IMR-90 (cell line): ENCODE measurements around the gene TMEM8B. TPM values are rescaled to one million over a fixed set of nuclear protein-coding genes. Genes with fewer than 3 reads are reported as not detected.

Experiments
- ATAC-seq: fragments of 200-7000 bp; cut with Tn5 transposase; 2 replicates; pipeline ENCODE4 v1.9.1; 2020; ENCODE audit warnings: low read depth, mild to moderate bottlenecking, moderate library complexity
- BruUV-seq: library from RNA; stranded (reverse); fragments of 400-500 nt; replicated peaks from 2 replicates; lab custom pipeline; 2021; lab: Mats Ljungman, UMichigan
- CTCF ChIA-PET: fragments of 300-600 bp; formaldehyde crosslinking; extraction: SDS; loops from one replicate; lab custom pipeline; 2021; ENCODE audit warnings: antibody characterized with exemption; lab: Yijun Ruan, JAX
- POLR2A ChIA-PET: fragments of 300-600 bp; sonication (Branson Sonifier 250); formaldehyde crosslinking; loops from one replicate; lab custom pipeline; 2022; ENCODE audit warnings: antibody characterized with exemption; ENCODE audit not compliant: unreplicated experiment; lab: Charles Lee
- DNase-seq: peaks from one replicate; pipeline ENCODE4 v3.0.0; 2013
- H2AFZ ChIP-seq: replicated peaks from 2 replicates; pipeline ENCODE3; 2013; ENCODE audit warnings: low read length, mild to moderate bottlenecking; ENCODE audit not compliant: poor library complexity
- H2AK5ac ChIP-seq: 2 replicates; pipeline ENCODE4 v1.6.1; 2013; ENCODE audit warnings: low read depth, low read length, inconsistent platforms
- H2AK9ac ChIP-seq: replicated peaks from 2 replicates; pipeline ENCODE3; 2013; ENCODE audit warnings: mild to moderate bottlenecking, low read depth, low read length, moderate library complexity; ENCODE audit not compliant: poor library complexity
- H2BK120ac ChIP-seq: 2 replicates; pipeline ENCODE4 v1.6.1; 2013; ENCODE audit warnings: low read depth, low read length, inconsistent platforms
- H2BK15ac ChIP-seq: 3 replicates; pipeline ENCODE4 v1.6.1; 2013; ENCODE audit warnings: low read depth, low read length, inconsistent platforms
- H2BK20ac ChIP-seq: 2 replicates; pipeline ENCODE4 v1.6.1; 2013; ENCODE audit warnings: low read depth, mild to moderate bottlenecking, inconsistent platforms, low read length, moderate library complexity
- H2BK5ac ChIP-seq: 2 replicates; pipeline ENCODE4 v1.6.1; 2013; ENCODE audit warnings: mild to moderate bottlenecking, low read depth, low read length, inconsistent platforms; ENCODE audit not compliant: poor library complexity, severe bottlenecking
- H3K14ac ChIP-seq: replicated peaks from 2 replicates; pipeline ENCODE4 v1.6.1; 2013; ENCODE audit warnings: low read depth, low read length, inconsistent platforms
- H3K18ac ChIP-seq: 2 replicates; pipeline ENCODE4 v1.6.1; 2013; ENCODE audit warnings: low read depth, low read length, control low read depth
- H3K23ac ChIP-seq: 2 replicates; pipeline ENCODE4 v1.6.1; 2013; ENCODE audit warnings: low read depth, low read length, inconsistent platforms
- H3K27ac ChIP-seq: 2 replicates; pipeline ENCODE4 v1.5.1; 2013; ENCODE audit warnings: mild to moderate bottlenecking, control low read depth, low read length; ENCODE audit not compliant: insufficient read depth
- H3K27me3 ChIP-seq: 2 replicates; pipeline ENCODE4 v1.6.1; 2013; ENCODE audit warnings: low read length; ENCODE audit not compliant: control insufficient read depth, insufficient read depth
- H3K36me3 ChIP-seq: 2 replicates; pipeline ENCODE4 v1.6.1; 2013; ENCODE audit warnings: low read length, mixed read lengths; ENCODE audit not compliant: control insufficient read depth, insufficient read depth
- H3K4ac ChIP-seq: 2 replicates; pipeline ENCODE4 v1.6.1; 2013; ENCODE audit warnings: low read depth, low read length, inconsistent platforms
- H3K4me1 ChIP-seq: 2 replicates; pipeline ENCODE4 v1.6.1; 2013; ENCODE audit warnings: low read length, mixed read lengths; ENCODE audit not compliant: control insufficient read depth, insufficient read depth
- H3K4me2 ChIP-seq: 2 replicates; pipeline ENCODE4 v1.6.1; 2013; ENCODE audit warnings: low read depth, mild to moderate bottlenecking, control low read depth, low read length, moderate library complexity
- H3K4me3 ChIP-seq: 2 replicates; pipeline ENCODE4 v1.5.1; 2013; ENCODE audit warnings: low read depth, mild to moderate bottlenecking, control low read depth, low read length, moderate library complexity; ENCODE audit not compliant: insufficient read depth
- H3K56ac ChIP-seq: 2 replicates; pipeline ENCODE4 v1.6.1; 2013; ENCODE audit warnings: low read length, inconsistent platforms; ENCODE audit not compliant: insufficient read depth; ENCODE audit errors: extremely low read depth
- H3K79me1 ChIP-seq, 2 experiments: 2 replicates each; pipeline ENCODE4 v1.6.1; 2013; ENCODE audit warnings: low read length in 2 of 2, inconsistent platforms in 1 of 2, low read depth in 1 of 2
- H3K9ac ChIP-seq: 2 replicates; pipeline ENCODE4 v1.6.1; 2013; ENCODE audit warnings: low read depth, low read length, control low read depth
- H3K9me1 ChIP-seq: 2 replicates; pipeline ENCODE4 v1.6.1; 2013; ENCODE audit warnings: low read length, inconsistent platforms; ENCODE audit not compliant: insufficient read depth
- H3K9me3 ChIP-seq: 2 replicates; pipeline ENCODE4 v1.6.1; 2013; ENCODE audit warnings: low read length; ENCODE audit not compliant: control insufficient read depth, insufficient read depth
- H4K20me1 ChIP-seq: 2 replicates; pipeline ENCODE4 v1.6.1; 2013; ENCODE audit warnings: low read length, inconsistent platforms; ENCODE audit not compliant: insufficient read depth
- H4K5ac ChIP-seq: 2 replicates; pipeline ENCODE4 v1.6.1; 2013; ENCODE audit warnings: mild to moderate bottlenecking, low read depth, low read length, control low read depth
- H4K8ac ChIP-seq, 2 experiments: 2 replicates each; pipeline ENCODE4 v1.6.1; 2013; ENCODE audit warnings: low read depth in 2 of 2, low read length in 2 of 2, control low read depth in 1 of 2, inconsistent platforms in 1 of 2
- H4K91ac ChIP-seq: 2 replicates; pipeline ENCODE4 v1.6.1; 2013; ENCODE audit warnings: low read depth, low read length, inconsistent platforms; ENCODE audit not compliant: insufficient read depth
- BHLHE40 ChIP-seq: fragments of 150-350 bp; IDR thresholded peaks from 2 replicates; pipeline ENCODE4 v1.6.1; 2016; ENCODE audit warnings: mild to moderate bottlenecking, low read depth, low read length
- CEBPB ChIP-seq: IDR thresholded peaks from 2 replicates; pipeline ENCODE4 v1.6.1; 2012; ENCODE audit warnings: low read depth, low read length, improper control_type of control experiment
- CHD1 ChIP-seq: IDR thresholded peaks from 2 replicates; pipeline ENCODE4 v1.6.1; 2012; ENCODE audit warnings: low read depth, low read length, improper control_type of control experiment
- FOS ChIP-seq: fragments of 150-350 bp; IDR thresholded peaks from 2 replicates; pipeline ENCODE4 v1.6.1; 2016; ENCODE audit warnings: low read depth, low read length
- MAZ ChIP-seq: IDR thresholded peaks from 2 replicates; pipeline ENCODE4 v1.6.1; 2012; ENCODE audit warnings: low read depth, mild to moderate bottlenecking, low read length, improper control_type of control experiment, moderate library complexity, borderline replicate concordance
- MXI1 ChIP-seq: IDR thresholded peaks from 2 replicates; pipeline ENCODE4 v1.6.1; 2012; ENCODE audit warnings: low read depth, mild to moderate bottlenecking, low read length, moderate library complexity, borderline replicate concordance
- NFE2L2 ChIP-seq: fragments of 150-350 bp; IDR thresholded peaks from 2 replicates; pipeline ENCODE4 v1.6.1; 2016; ENCODE audit warnings: low read depth, mild to moderate bottlenecking, low read length
- POLR2A ChIP-seq: IDR thresholded peaks from 2 replicates; pipeline ENCODE4 v1.6.1; 2012; ENCODE audit warnings: mild to moderate bottlenecking, low read depth, low read length
- RAD21 ChIP-seq: IDR thresholded peaks from 2 replicates; pipeline ENCODE4 v1.6.1; 2012; ENCODE audit warnings: low read length, improper control_type of control experiment
- RCOR1 ChIP-seq: IDR thresholded peaks from 2 replicates; pipeline ENCODE4 v1.6.1; 2012; ENCODE audit warnings: mild to moderate bottlenecking, low read length, improper control_type of control experiment; ENCODE audit not compliant: insufficient replicate concordance
- RFX5 ChIP-seq: IDR thresholded peaks from 2 replicates; pipeline ENCODE4 v1.8.0; 2012; ENCODE audit warnings: low read depth, mild to moderate bottlenecking, low read length, moderate library complexity
- SMC3 ChIP-seq: fragments of 150-350 bp; IDR thresholded peaks from 2 replicates; pipeline ENCODE4 v1.6.1; 2016; ENCODE audit warnings: low read depth, mild to moderate bottlenecking, antibody characterized with exemption, low read length, moderate library complexity
- WGBS, 2 experiments: methylation state at CpG; one replicate each; pipeline versions ENCODE4 v1.1.5 to v1.1.7; 2013; ENCODE audit warnings: missing lambda C conversion rate in 2 of 2; ENCODE audit not compliant: insufficient read length in 1 of 2; ENCODE audit errors: extremely low coverage in 2 of 2; 5-methylcytosine and 5-hydroxymethylcytosine counted together
- dilution Hi-C: fragments of 300-500 bp; cut with HindIII; formaldehyde crosslinking; loops from one replicate; pipeline ENCODE4 v1.14.3; 2018; ENCODE audit warnings: low sequenced_read_pairs; ENCODE audit not compliant: unreplicated experiment
- in situ Hi-C: fragments of 300-500 bp; cut with MboI; formaldehyde crosslinking; loops from 3 replicates; pipeline ENCODE4 v1.14.3; 2019; ENCODE audit warnings: low sequenced_read_pairs, inconsistent platforms, mixed read lengths
- intact Hi-C: fragments of 100-400 bp; cut with micrococcal nuclease; formaldehyde crosslinking; loops from 2 replicates; pipeline ENCODE4 v1.10.0; 2022
- polyA plus RNA-seq, 3 experiments: library from polyadenylated mRNA; depleted of rRNA; stranded (reverse); fragments of >200 nt; gene quantifications; 2 replicates each; pipeline ENCODE4 v1.2.3, GENCODE V29; 2012; ENCODE audit warnings: low replicate concordance in 1 of 3
- total RNA-seq: library from RNA; depleted of rRNA; stranded (reverse); fragments of >200 nt; gene quantifications from 2 replicates; pipeline ENCODE4 v1.2.3, GENCODE V29; 2012
- TF ChIP-seq, protein P1 (sequence below): conservative IDR thresholded peaks from 2 replicates; pipeline ENCODE4 v1.5.1; 2012; ENCODE audit warnings: mild to moderate bottlenecking, low read depth, low read length, improper control_type of control experiment
- TF ChIP-seq, protein P2 (sequence below): fragments of 150-350 bp; IDR thresholded peaks from 2 replicates; pipeline ENCODE4 v1.6.1; 2016; ENCODE audit warnings: low read depth, mild to moderate bottlenecking, low read length, moderate library complexity, borderline replicate concordance
- TF ChIP-seq, protein P3 (sequence below): fragments of 150-350 bp; IDR thresholded peaks from 2 replicates; pipeline ENCODE4 v1.6.1; 2017; ENCODE audit warnings: mild to moderate bottlenecking, antibody characterized with exemption, low read length, low read depth

Gene TMEM8B
- total and polyA plus RNA-seq, 2 of the 4 experiments (the other 2 are of a cell fraction), result 0.72 to 8.3 TPM

DNA sequence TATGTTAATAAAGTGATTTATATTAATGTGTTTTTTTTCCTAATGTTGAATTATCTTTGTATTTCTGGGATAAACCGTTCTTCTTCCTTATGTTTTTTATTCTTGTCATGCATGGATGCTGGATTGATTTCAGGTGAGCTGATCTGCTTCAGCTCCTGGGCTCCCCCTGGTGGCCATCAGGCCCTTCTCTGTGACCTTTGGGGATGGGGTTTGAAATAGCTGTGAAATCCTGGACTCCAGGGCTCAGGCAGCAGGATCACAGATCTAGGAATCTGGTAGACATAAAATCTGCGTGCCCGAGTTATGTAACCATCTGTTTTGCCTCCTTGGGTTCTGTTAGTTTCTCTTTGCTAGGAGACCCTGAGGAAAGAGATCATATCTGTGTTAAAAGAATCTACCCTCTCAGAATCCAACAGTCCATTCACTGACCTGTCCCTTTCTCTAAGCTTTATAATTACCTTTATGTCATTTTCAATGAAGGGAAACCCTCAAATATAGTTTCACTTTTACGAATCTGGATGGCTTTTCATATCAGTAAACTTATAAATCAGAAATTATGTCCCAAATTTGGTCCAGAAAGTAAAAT lies 53.3 kb downstream of the TMEM8B start:
- no peak overlapping the region for H3K56ac ChIP-seq
- H4K8ac ChIP-seq, result no peak overlapping the region
- no TSS peak for BruUV-seq
- no peaks in the 10 kb centered on the region for H3K79me1 ChIP-seq
- no peak overlapping the region for H4K91ac ChIP-seq
- no peak overlapping the region for H3K9ac ChIP-seq
- no peak overlapping the region for H2AK9ac ChIP-seq
- no peak overlapping the region for H3K18ac ChIP-seq
- H2BK15ac ChIP-seq, result no peak overlapping the region
- H2AK5ac ChIP-seq, result no peak overlapping the region
- no peaks in the 10 kb centered on the region for H3K9me1 ChIP-seq
- ChIA-PET CTCF (interaction anchor here (0.6 to 1.7 kb wide), 14 partner anchors 9 to 607 kb away, joined by 3 to 37 read pairs (median 3); partner anchors contain the start of genes FAM221B, NPR2, OR13J1 and TMEM8B), POLR2A (interaction anchor here (1.2 kb wide), 1 partner anchor 92 kb away, joined by 3 read pairs; no protein-coding TSS in a partner anchor)
- no peak overlapping the region for H2BK120ac ChIP-seq
- ATAC-seq, result peak; percentile 94
- dilution Hi-C loops, result no loop called here
- no peak overlapping the region for H3K4me3 ChIP-seq
- peak; percentile 71 for DNase-seq
- WGBS, 2 experiments, result no CpG with 5 or more reads among the region's 4 CpGs
- no peak overlapping the region for H3K14ac ChIP-seq
- no peaks in the 10 kb centered on the region for H3K4me1 ChIP-seq
- H4K5ac ChIP-seq, result no peak overlapping the region
- H2AFZ ChIP-seq, result no peak overlapping the region
- in situ Hi-C loops, result loop anchor here (5.0 to 10.0 kb wide), 2 partner anchors 62 to 105 kb away; no protein-coding TSS in a partner anchor
- H2BK20ac ChIP-seq, result no peak overlapping the region
- H3K4ac ChIP-seq, result no peak overlapping the region
- H3K4me2 ChIP-seq, result no peak overlapping the region
- H4K20me1 ChIP-seq, result no peaks in the 10 kb centered on the region
- H3K27ac ChIP-seq, result no peak overlapping the region
- H3K36me3 ChIP-seq, result no peaks in the 10 kb centered on the region
- intact Hi-C loops, result loop anchor here (1.0 kb wide), 2 partner anchors 56 to 92 kb away; no protein-coding TSS in a partner anchor
- H3K27me3 ChIP-seq, result peaks cover 5% of the 10 kb centered on the region
- H2BK5ac ChIP-seq, result no peak overlapping the region
- H3K23ac ChIP-seq, result no peak overlapping the region
- H3K9me3 ChIP-seq, result peaks cover 3% of the 10 kb centered on the region; the same call in 1 of the 2 replicates
- TF ChIP-seq CEBPB, result no peak
- TF ChIP-seq FOS, result no peak
- TF ChIP-seq BHLHE40, result no peak
- TF ChIP-seq, protein P1, sequence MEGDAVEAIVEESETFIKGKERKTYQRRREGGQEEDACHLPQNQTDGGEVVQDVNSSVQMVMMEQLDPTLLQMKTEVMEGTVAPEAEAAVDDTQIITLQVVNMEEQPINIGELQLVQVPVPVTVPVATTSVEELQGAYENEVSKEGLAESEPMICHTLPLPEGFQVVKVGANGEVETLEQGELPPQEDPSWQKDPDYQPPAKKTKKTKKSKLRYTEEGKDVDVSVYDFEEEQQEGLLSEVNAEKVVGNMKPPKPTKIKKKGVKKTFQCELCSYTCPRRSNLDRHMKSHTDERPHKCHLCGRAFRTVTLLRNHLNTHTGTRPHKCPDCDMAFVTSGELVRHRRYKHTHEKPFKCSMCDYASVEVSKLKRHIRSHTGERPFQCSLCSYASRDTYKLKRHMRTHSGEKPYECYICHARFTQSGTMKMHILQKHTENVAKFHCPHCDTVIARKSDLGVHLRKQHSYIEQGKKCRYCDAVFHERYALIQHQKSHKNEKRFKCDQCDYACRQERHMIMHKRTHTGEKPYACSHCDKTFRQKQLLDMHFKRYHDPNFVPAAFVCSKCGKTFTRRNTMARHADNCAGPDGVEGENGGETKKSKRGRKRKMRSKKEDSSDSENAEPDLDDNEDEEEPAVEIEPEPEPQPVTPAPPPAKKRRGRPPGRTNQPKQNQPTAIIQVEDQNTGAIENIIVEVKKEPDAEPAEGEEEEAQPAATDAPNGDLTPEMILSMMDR, result peak; percentile 93
- TF ChIP-seq RCOR1, result no peak
- TF ChIP-seq POLR2A, result no peak
- no peak for TF ChIP-seq CHD1
- no peak for TF ChIP-seq MAZ
- TF ChIP-seq RFX5, result no peak
- TF ChIP-seq NFE2L2, result no peak
- TF ChIP-seq SMC3, result peak; percentile 98
- no peak for TF ChIP-seq MXI1
- TF ChIP-seq RAD21, result peak; percentile 88
- TF ChIP-seq, protein P2, sequence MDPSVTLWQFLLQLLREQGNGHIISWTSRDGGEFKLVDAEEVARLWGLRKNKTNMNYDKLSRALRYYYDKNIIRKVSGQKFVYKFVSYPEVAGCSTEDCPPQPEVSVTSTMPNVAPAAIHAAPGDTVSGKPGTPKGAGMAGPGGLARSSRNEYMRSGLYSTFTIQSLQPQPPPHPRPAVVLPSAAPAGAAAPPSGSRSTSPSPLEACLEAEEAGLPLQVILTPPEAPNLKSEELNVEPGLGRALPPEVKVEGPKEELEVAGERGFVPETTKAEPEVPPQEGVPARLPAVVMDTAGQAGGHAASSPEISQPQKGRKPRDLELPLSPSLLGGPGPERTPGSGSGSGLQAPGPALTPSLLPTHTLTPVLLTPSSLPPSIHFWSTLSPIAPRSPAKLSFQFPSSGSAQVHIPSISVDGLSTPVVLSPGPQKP, result no peak
- TF ChIP-seq, protein P3, sequence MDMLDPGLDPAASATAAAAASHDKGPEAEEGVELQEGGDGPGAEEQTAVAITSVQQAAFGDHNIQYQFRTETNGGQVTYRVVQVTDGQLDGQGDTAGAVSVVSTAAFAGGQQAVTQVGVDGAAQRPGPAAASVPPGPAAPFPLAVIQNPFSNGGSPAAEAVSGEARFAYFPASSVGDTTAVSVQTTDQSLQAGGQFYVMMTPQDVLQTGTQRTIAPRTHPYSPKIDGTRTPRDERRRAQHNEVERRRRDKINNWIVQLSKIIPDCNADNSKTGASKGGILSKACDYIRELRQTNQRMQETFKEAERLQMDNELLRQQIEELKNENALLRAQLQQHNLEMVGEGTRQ, result no peak
